ENCODE results near the gene SCYGR3.

DNA sequence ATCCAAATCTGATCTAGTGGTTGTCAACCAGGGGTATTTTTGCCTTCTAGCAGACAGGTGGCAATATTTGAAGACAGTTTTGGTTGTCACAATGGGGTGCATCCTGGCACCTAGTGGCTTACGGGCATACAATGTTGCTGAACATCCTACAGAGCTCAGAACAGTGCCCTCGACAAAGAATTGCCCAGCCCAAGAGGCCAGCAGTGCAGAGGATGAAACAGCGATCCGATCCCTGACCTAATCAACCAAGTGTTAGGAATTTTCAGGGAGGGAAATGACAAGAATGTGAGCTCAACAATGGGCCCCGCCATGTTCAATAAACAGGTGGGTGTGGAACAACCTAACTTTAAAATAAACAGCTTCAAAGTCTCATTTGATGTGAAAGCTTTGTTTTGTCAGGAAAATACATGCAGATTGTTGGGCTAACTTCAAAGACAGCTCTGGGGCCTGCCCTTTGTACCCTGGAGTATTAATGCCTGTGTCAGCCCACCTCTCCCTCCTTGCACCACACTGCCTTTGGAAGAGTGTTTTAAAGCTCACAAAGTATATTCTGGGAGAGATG is 29.4 kb upstream of the SCYGR3 start:
- no peak for TF ChIP-seq SUZ12 (IDR thresholded peaks at IDR 0.05)
- TF ChIP-seq SP1 (IDR thresholded peaks at IDR 0.05) = no peak
- no peak for TF ChIP-seq LEF1 (IDR thresholded peaks at IDR 0.05; ENCODE audit: borderline replicate concordance)
- TF ChIP-seq, protein P1, sequence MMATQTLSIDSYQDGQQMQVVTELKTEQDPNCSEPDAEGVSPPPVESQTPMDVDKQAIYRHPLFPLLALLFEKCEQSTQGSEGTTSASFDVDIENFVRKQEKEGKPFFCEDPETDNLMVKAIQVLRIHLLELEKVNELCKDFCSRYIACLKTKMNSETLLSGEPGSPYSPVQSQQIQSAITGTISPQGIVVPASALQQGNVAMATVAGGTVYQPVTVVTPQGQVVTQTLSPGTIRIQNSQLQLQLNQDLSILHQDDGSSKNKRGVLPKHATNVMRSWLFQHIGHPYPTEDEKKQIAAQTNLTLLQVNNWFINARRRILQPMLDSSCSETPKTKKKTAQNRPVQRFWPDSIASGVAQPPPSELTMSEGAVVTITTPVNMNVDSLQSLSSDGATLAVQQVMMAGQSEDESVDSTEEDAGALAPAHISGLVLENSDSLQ (IDR thresholded peaks at IDR 0.05) = no peak
- TF ChIP-seq ELF4 (IDR thresholded peaks at IDR 0.05) = no peak
- TF ChIP-seq BHLHE40 (IDR thresholded peaks at IDR 0.05; ENCODE audit: borderline replicate concordance) = no peak
- TF ChIP-seq FOXA1 (IDR thresholded peaks at IDR 0.05) = no peak
- no peak for TF ChIP-seq NFRKB (IDR thresholded peaks at IDR 0.05)
- TF ChIP-seq FOXK2 (IDR thresholded peaks at IDR 0.05) = no peak
- TF ChIP-seq TARDBP (IDR thresholded peaks at IDR 0.05) = no peak
